ENCODE results near the gene NRARP.
"Not testable (repeated sequence)": the region's sequence is repeated elsewhere in the genome, so short reads cannot be mapped to it uniquely, and the experiment has no call there.

NRARP gene, protein sequence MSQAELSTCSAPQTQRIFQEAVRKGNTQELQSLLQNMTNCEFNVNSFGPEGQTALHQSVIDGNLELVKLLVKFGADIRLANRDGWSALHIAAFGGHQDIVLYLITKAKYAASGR

DNA sequence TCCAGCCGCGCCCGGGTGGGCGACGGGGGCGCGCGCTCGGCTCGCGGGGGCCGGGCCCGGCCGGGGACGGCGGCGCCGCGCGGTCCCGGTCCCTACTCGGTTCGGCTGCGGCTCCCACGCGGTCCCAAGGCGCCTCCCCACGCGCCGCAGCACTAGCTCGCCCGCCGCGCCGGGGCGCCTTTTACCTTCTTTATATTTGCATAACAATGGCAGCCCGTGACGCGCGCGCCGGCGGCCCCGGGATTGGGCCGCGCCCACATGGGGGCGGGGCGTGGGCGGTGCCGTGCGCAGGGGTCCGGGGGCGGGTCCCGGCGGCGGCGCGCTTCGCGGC lies at the start of gene NRARP:
Gene NRARP (minus strand): TSS at position 154 of the 331 bp plus-strand sequence. CDS start 343 bp downstream, outside the sequence.
- in situ Hi-C loops (cut with MboI; ENCODE audit: low sequenced_read_pairs): no loop called here
- Histone ChIP-seq H3K9me3 (no peaks in the 10 kb centered on the region), H3K36me3 (replicated peaks) (peaks cover 8% of the 10 kb centered on the region), H3K27me3 (ENCODE audit: low read depth) (no peaks in the 10 kb centered on the region), H3K4me1 (peaks cover 18% of the 10 kb centered on the region), H3K4me3 (peak within 1 kb of the TSS; percentile 74)
- peak; percentile 76 to 93 for DNase-seq (ENCODE audit: low spot score in 2 of 2)

- H3K4me3 ChIP-seq: no peak overlapping the region
- H3K9me3 ChIP-seq: no peaks in the 10 kb centered on the region
- no peaks in the 10 kb centered on the region for H3K27me3 ChIP-seq (ENCODE audit: low read depth)
- in situ Hi-C loops (cut with MboI; ENCODE audit: low sequenced_read_pairs): no loop called here
- no peaks in the 10 kb centered on the region for H3K36me3 ChIP-seq (replicated peaks)
- no peak for DNase-seq (ENCODE audit: low spot score in 2 of 2)
- no peaks in the 10 kb centered on the region for H3K4me1 ChIP-seq
Measured at GRCh38 chr9:137350696-137351584, 48.9 kb upstream of the NRARP start.

DNA sequence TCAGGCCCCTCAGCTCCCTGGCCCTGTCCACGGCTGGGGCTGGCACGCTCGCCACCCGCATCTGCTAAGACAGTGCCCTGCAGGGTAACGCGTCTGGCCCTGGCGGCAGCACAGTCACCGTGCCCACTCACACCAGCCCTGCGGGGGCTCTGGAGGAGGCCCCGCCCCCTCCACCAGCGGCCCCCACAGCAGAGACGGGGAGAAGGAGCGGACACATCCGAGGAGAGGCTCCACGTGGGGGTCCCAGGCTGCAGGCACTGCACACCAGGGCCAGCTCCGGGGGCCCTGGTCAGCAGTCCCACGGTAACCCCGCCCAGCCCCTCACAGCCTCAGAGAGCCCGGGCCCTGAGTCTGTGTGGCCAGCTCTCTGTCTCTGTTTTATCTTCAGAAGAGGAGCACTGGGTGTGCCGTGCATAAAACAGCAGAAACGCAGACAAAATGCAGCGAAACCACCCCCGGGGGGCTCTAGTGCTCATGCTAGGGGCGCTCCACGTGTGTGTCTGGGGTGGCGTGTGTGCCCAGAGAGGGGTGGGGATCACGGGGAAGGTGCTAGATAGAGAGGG lies 47.5 kb upstream of the NRARP start:
- no peak for DNase-seq (ENCODE audit: low spot score in 2 of 2)
- Histone ChIP-seq H3K9me3 (no peaks in the 10 kb centered on the region), H3K27me3 (ENCODE audit: low read depth) (no peaks in the 10 kb centered on the region), H3K4me1 (no peaks in the 10 kb centered on the region), H3K4me3 (no peak overlapping the region), H3K36me3 (replicated peaks) (no peaks in the 10 kb centered on the region)
- in situ Hi-C loops (cut with MboI; ENCODE audit: low sequenced_read_pairs): no loop called here

- Histone ChIP-seq H3K4me3 (no peak overlapping the region), H3K9me3 (no peaks in the 10 kb centered on the region), H3K27me3 (ENCODE audit: low read depth) (no peaks in the 10 kb centered on the region), H3K4me1 (no peaks in the 10 kb centered on the region), H3K36me3 (replicated peaks) (no peaks in the 10 kb centered on the region)
- no peak for DNase-seq (ENCODE audit: low spot score in 2 of 2)
- in situ Hi-C loops (cut with MboI; ENCODE audit: low sequenced_read_pairs): no loop called here
Measured at GRCh38 chr9:137348769-137349470, 46.8 kb upstream of the NRARP start.

- Histone ChIP-seq H3K4me1 (no peaks in the 10 kb centered on the region), H3K9me3 (no peaks in the 10 kb centered on the region), H3K36me3 (replicated peaks) (no peaks in the 10 kb centered on the region), H3K27me3 (ENCODE audit: low read depth) (no peaks in the 10 kb centered on the region), H3K4me3 (no peak overlapping the region)
- DNase-seq (ENCODE audit: low spot score in 2 of 2): no peak
- in situ Hi-C loops (cut with MboI; ENCODE audit: low sequenced_read_pairs): no loop called here
Measured at GRCh38 chr9:137347928-137348327, 45.9 kb upstream of the NRARP start.

DNA sequence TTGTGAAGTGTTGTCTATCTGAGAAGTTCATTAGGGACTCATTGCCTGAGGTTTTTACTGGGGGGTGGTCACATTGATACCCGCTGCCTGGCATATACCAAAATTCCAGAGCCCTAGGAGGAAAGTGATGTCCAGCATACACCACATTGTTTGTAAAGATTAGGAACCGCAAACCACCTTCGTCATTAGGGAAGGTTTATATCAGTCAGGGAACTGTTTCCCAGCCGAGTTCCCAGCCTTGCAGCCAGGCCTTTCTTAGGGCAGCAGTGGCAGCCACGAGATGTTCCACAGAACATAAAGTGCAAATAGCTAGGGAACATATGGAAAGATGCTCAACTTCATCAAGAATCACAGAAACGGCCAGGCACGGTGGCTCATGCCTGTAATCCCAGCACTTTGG lies 40.4 kb upstream of the NRARP start:
- no peaks in the 10 kb centered on the region for H3K4me1 ChIP-seq
- DNase-seq (ENCODE audit: low spot score in 2 of 2): no peak
- no peaks in the 10 kb centered on the region for H3K27me3 ChIP-seq (ENCODE audit: low read depth)
- H3K4me3 ChIP-seq: no peak overlapping the region
- in situ Hi-C loops (cut with MboI; ENCODE audit: low sequenced_read_pairs): no loop called here
- H3K9me3 ChIP-seq: no peaks in the 10 kb centered on the region
- H3K36me3 ChIP-seq (replicated peaks): no peaks in the 10 kb centered on the region

DNA sequence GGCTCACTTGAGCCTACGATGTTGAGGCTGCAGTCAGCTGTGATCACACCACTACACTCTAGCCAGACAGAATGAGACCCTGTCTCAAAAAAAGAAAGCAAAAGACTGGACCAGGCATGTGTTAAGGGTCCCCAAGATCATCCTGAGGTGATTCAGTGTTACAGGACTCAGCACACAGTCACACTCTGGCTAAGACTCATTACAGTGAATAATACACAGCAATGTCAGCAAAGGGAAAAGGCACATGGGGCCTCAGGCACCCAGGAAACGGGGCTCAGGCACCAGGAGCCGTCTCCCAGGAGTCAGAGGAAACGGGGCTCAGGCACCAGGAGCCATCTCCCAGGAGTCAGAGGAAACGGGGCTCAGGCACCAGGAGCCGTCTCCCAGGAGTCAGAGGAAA lies 39.2 kb upstream of the NRARP start:
- Histone ChIP-seq H3K36me3 (replicated peaks) (no peaks in the 10 kb centered on the region), H3K27me3 (ENCODE audit: low read depth) (no peaks in the 10 kb centered on the region), H3K9me3 (no peaks in the 10 kb centered on the region), H3K4me3 (no peak overlapping the region), H3K4me1 (no peaks in the 10 kb centered on the region)
- in situ Hi-C loops (cut with MboI; ENCODE audit: low sequenced_read_pairs): no loop called here
- no peak for DNase-seq (ENCODE audit: low spot score in 2 of 2)

GRCh38 chr9:137339908-137340462 lies 37.9 kb upstream of the NRARP start:
- H3K4me3 ChIP-seq; DNase-seq (ENCODE audit: low spot score in 2 of 2); H3K27me3 ChIP-seq (ENCODE audit: low read depth); in situ Hi-C loops (cut with MboI; ENCODE audit: low sequenced_read_pairs); H3K36me3 ChIP-seq (replicated peaks); H3K4me1 ChIP-seq; H3K9me3 ChIP-seq: not testable (repeated sequence)

GRCh38 chr9:137339045-137339907 lies 37.2 kb upstream of the NRARP start:
- H3K36me3 ChIP-seq (replicated peaks): no peaks in the 10 kb centered on the region
- no peak overlapping the region for H3K4me3 ChIP-seq
- H3K27me3 ChIP-seq (ENCODE audit: low read depth): no peaks in the 10 kb centered on the region
- no peaks in the 10 kb centered on the region for H3K4me1 ChIP-seq
- in situ Hi-C loops (cut with MboI; ENCODE audit: low sequenced_read_pairs): no loop called here
- no peaks in the 10 kb centered on the region; the same call in 1 of the 2 replicates for H3K9me3 ChIP-seq
- DNase-seq (ENCODE audit: low spot score in 2 of 2): no peak

- Histone ChIP-seq H3K4me1 (no peaks in the 10 kb centered on the region), H3K9me3 (no peaks in the 10 kb centered on the region; the same call in 1 of the 2 replicates), H3K36me3 (replicated peaks) (no peaks in the 10 kb centered on the region), H3K27me3 (ENCODE audit: low read depth) (no peaks in the 10 kb centered on the region), H3K4me3 (no peak overlapping the region)
- in situ Hi-C loops (cut with MboI; ENCODE audit: low sequenced_read_pairs): no loop called here
- DNase-seq (ENCODE audit: low spot score in 2 of 2): no peak
Measured at GRCh38 chr9:137336735-137337134, 34.7 kb upstream of the NRARP start.

- H3K27me3 ChIP-seq (ENCODE audit: low read depth): no peaks in the 10 kb centered on the region
- in situ Hi-C loops (cut with MboI; ENCODE audit: low sequenced_read_pairs): no loop called here
- DNase-seq (ENCODE audit: low spot score in 2 of 2): no peak
- H3K9me3 ChIP-seq: no peaks in the 10 kb centered on the region; the same call in 1 of the 2 replicates
- no peak overlapping the region for H3K4me3 ChIP-seq
- H3K4me1 ChIP-seq: no peaks in the 10 kb centered on the region
- no peaks in the 10 kb centered on the region for H3K36me3 ChIP-seq (replicated peaks)
Measured at GRCh38 chr9:137333016-137333671, 31.1 kb upstream of the NRARP start.

DNA sequence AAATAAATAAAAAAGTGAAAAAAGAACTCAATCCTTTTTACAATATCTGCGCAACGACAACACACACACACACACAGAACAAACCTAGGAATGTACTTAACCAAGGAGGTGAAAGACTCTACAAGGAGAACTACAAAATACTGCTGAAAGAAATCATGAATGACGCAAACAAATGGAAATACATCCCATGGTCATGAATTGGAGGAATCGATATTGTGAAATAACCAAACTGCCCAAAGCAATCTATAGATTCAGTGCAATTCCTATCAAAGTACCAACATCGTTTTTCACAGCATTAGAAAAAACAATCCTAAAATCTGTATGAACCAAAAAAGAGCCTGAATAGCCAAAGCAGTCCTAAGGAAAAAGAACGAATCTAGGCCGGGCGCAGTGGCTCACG lies 29.9 kb upstream of the NRARP start:
- in situ Hi-C loops (cut with MboI; ENCODE audit: low sequenced_read_pairs): no loop called here

More for the DNA sequence above, 29.9 kb upstream of the NRARP start:
- no peaks in the 10 kb centered on the region; the same call in 1 of the 2 replicates for H3K9me3 ChIP-seq
- H3K36me3 ChIP-seq (replicated peaks): no peaks in the 10 kb centered on the region
- H3K27me3 ChIP-seq (ENCODE audit: low read depth): peaks cover 2% of the 10 kb centered on the region; the same call in 1 of the 2 replicates
- no peak for DNase-seq (ENCODE audit: low spot score in 2 of 2)
- H3K4me1 ChIP-seq: no peaks in the 10 kb centered on the region
- no peak overlapping the region for H3K4me3 ChIP-seq

Data from HAP-1 (cell line).